ENCODE measurements around the gene SYTL2. TPM values are rescaled to one million over a fixed set of nuclear protein-coding genes. Genes with fewer than 3 reads are reported as not detected.

Gene SYTL2
- total and polyA plus RNA-seq, 12 donors = 8.2 to 134 (median 19.4) TPM

DNA sequence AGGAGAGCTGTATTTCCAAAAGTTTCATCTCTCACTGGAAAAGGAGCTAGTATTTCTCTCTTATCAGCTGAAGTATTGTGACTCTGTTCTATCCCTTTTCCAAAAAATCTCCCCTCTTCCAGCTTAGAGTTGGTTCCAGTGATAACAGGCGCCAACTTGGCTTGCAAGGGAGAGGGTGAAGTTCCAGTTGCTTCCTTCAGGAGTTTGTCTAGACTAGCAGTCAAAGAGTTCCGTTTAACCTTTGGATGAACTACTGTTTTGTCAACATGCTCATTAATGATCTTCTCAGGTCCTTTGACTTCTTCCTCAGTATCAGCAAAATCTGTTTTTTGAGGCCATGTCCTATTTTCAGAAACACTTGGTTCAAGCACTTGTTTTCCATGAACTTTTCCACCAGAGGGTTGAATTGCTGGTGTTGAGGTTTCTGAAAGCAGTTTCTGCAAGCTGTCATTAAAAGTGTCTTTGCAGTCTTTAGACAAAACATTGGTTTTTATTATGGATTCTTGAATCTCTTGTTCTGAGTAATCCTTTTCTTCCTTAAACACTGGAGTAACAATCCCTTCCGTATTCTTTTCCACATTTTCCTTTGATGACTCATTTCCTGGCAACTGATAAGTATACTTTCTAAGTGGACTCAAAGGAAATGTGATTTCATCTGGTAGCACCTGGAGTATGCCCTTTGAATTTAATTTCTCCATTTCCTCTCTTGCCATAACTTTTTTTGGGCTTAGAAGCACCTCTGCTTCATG is 85.3 kb downstream of the SYTL2 start:
- no peaks in the 10 kb centered on the region for H3K36me3 ChIP-seq (replicated peaks in 1 of 2)

GRCh38 chr11:85724748-85725465 is 86.0 kb downstream of the SYTL2 start:
- DNase-seq = no peak
- H3K36me3 ChIP-seq (replicated peaks in 1 of 2) = no peaks in the 10 kb centered on the region
- TF ChIP-seq, protein P1, sequence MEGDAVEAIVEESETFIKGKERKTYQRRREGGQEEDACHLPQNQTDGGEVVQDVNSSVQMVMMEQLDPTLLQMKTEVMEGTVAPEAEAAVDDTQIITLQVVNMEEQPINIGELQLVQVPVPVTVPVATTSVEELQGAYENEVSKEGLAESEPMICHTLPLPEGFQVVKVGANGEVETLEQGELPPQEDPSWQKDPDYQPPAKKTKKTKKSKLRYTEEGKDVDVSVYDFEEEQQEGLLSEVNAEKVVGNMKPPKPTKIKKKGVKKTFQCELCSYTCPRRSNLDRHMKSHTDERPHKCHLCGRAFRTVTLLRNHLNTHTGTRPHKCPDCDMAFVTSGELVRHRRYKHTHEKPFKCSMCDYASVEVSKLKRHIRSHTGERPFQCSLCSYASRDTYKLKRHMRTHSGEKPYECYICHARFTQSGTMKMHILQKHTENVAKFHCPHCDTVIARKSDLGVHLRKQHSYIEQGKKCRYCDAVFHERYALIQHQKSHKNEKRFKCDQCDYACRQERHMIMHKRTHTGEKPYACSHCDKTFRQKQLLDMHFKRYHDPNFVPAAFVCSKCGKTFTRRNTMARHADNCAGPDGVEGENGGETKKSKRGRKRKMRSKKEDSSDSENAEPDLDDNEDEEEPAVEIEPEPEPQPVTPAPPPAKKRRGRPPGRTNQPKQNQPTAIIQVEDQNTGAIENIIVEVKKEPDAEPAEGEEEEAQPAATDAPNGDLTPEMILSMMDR (IDR thresholded peaks at IDR 0.05) = no peak
- TF ChIP-seq POLR2A (IDR thresholded peaks at IDR 0.05) = no peak
- no peaks in the 10 kb centered on the region for H3K4me1 ChIP-seq (replicated peaks in 1 of 2)
- no peak overlapping the region for H3K4me3 ChIP-seq
- intact Hi-C loops (cut with DNase I) = no loop called here
- H3K9me3 ChIP-seq (replicated peaks in 1 of 3) = no peaks in the 10 kb centered on the region
- H3K27ac ChIP-seq = no peak overlapping the region
- WGBS, 4 donors = 68 to 85% (median 74%) methylated on average over 6 of the region's 6 CpGs
- H3K27me3 ChIP-seq = no peaks in the 10 kb centered on the region

More for the DNA sequence above, 85.3 kb downstream of the SYTL2 start:
- intact Hi-C loops (cut with DNase I) = no loop called here
- Histone ChIP-seq H3K9me3 (replicated peaks in 1 of 3) (no peaks in the 10 kb centered on the region), H3K27ac (no peak overlapping the region), H3K27me3 (no peaks in the 10 kb centered on the region), H3K4me3 (no peak overlapping the region), H3K4me1 (replicated peaks in 1 of 2) (no peaks in the 10 kb centered on the region)
- no peak for TF ChIP-seq POLR2A (IDR thresholded peaks at IDR 0.05)
- TF ChIP-seq, protein P1 (IDR thresholded peaks at IDR 0.05) = peak in 1 of 6 experiments; percentile 7
- DNase-seq = no peak
- WGBS, 4 donors = 68 to 72% (median 72%) methylated on average over 3 of the region's 3 CpGs

GRCh38 chr11:85723088-85723487 is 87.9 kb downstream of the SYTL2 start:
- intact Hi-C loops (cut with DNase I) = no loop called here
- no peaks in the 10 kb centered on the region for H3K9me3 ChIP-seq (replicated peaks in 1 of 3)
- no peaks in the 10 kb centered on the region for H3K4me1 ChIP-seq (replicated peaks in 1 of 2)
- TF ChIP-seq POLR2A (IDR thresholded peaks at IDR 0.05) = no peak
- TF ChIP-seq, protein P1 (IDR thresholded peaks at IDR 0.05) = no peak
- no peaks in the 10 kb centered on the region for H3K36me3 ChIP-seq (replicated peaks in 1 of 2)
- no peak overlapping the region for H3K4me3 ChIP-seq
- H3K27ac ChIP-seq = no peak overlapping the region
- 85 to 94% (median 92%) methylated on average over 5 of the region's 5 CpGs for WGBS, 4 donors
- no peak for DNase-seq
- H3K27me3 ChIP-seq = no peaks in the 10 kb centered on the region

DNA sequence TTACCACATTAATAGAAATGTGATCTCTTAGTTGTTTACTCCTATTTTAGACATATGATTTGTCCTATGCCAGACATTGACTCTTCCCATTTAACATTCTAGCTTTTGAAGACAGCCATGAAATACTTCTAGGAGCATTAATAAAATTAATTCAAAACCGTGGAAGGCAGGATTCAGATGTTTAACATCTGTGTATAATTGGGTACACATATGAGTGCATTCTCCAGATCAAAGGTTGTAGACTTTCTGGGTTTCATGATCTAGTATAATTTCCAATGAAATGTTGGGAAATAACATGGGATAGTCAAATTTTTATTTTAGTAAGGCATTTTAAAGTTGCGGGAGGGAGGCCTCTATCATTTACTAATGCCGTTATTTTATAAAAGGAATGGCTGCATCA is 89.8 kb downstream of the SYTL2 start:
- H3K4me1 ChIP-seq (replicated peaks in 1 of 2) = no peaks in the 10 kb centered on the region
- H3K27me3 ChIP-seq = no peaks in the 10 kb centered on the region
- intact Hi-C loops (cut with DNase I) = no loop called here
- H3K36me3 ChIP-seq (replicated peaks in 1 of 2) = no peaks in the 10 kb centered on the region
- 72 to 96% (median 91%) methylated on average over 3 of the region's 3 CpGs for WGBS, 4 donors
- no peak for DNase-seq
- H3K4me3 ChIP-seq = no peak overlapping the region
- H3K27ac ChIP-seq = no peak overlapping the region
- TF ChIP-seq, protein P1 (IDR thresholded peaks at IDR 0.05) = no peak
- TF ChIP-seq POLR2A (IDR thresholded peaks at IDR 0.05) = no peak
- no peaks in the 10 kb centered on the region for H3K9me3 ChIP-seq (replicated peaks in 1 of 3)

Data from adrenal gland (tissue), 12 donors.